Endothelial cell of umbilical vein (primary cell): ENCODE measurements around the gene GLI2. TPM values are rescaled to one million over a fixed set of nuclear protein-coding genes. Genes with fewer than 3 reads are reported as not detected.

ENCODE experiments used
- BruUV-seq: library from RNA; stranded (reverse); fragments of 400-500 nt; replicated peaks from 2 replicates; lab custom pipeline; 2021; lab: Mats Ljungman, UMichigan
- CTCF ChIA-PET: fragments of 300-600, 350-600 bp; sonication (Branson Sonifier 250); formaldehyde crosslinking; loops from one replicate; lab custom pipeline; 2021; ENCODE audit warnings: antibody characterized with exemption, inconsistent platforms; lab: Charles Lee
- POLR2A ChIA-PET: fragments of 300-600, 350-600 bp; sonication (Branson Sonifier 250); formaldehyde crosslinking; loops from one replicate; lab custom pipeline; 2021; ENCODE audit warnings: antibody characterized with exemption, inconsistent platforms; lab: Charles Lee
- DNase-seq: peaks from one replicate; pipeline ENCODE4 v3.0.0-alpha.2; 2011; ENCODE audit warnings: low read depth, low spot score
- FAIRE-seq: peaks from 2 replicates; lab custom pipeline; 2011; peaks lifted over from hg19 to GRCh38; lab: Jason Lieb, UNC
- H2AFZ ChIP-seq: 2 replicates; pipeline ENCODE4 v1.6.0; 2012; ENCODE audit warnings: low read depth, low read length, control low read depth, inconsistent platforms
- H3K27ac ChIP-seq: 2 replicates; pipeline ENCODE4 v1.5.1; 2011; ENCODE audit warnings: low read depth, mild to moderate bottlenecking, control low read depth, low read length, moderate library complexity; ENCODE audit not compliant: insufficient read depth
- H3K27me3 ChIP-seq, 2 experiments: 2 replicates each; pipeline versions ENCODE4 v1.6.0 to v1.6.1; 2011; ENCODE audit warnings: low read length in 2 of 2, mixed read lengths in 1 of 2; ENCODE audit not compliant: control insufficient read depth in 2 of 2, insufficient read depth in 2 of 2
- H3K36me3 ChIP-seq, 2 experiments: 2 replicates in 1 of 2; 3 replicates in 1 of 2; pipeline ENCODE4 v1.5.1; 2011; ENCODE audit warnings: low read length in 2 of 2, mild to moderate bottlenecking in 1 of 2, moderate library complexity in 1 of 2; ENCODE audit not compliant: control insufficient read depth in 2 of 2, insufficient read depth in 2 of 2; ENCODE audit errors: extremely low read depth in 1 of 2
- H3K4me1 ChIP-seq: 3 replicates; pipeline ENCODE4 v1.5.1; 2011; ENCODE audit warnings: mild to moderate bottlenecking, low read length; ENCODE audit not compliant: control insufficient read depth, insufficient read depth; ENCODE audit errors: extremely low read depth
- H3K4me2 ChIP-seq: 2 replicates; pipeline ENCODE4 v1.6.1; 2011; ENCODE audit warnings: low read length, control low read depth, mixed read lengths; ENCODE audit not compliant: insufficient read depth
- H3K4me3 ChIP-seq, 3 experiments: fragments of 200-600 bp in 1 of 3; sonication (generic), shearing (Covaris generic) in 1 of 3; replicated peaks in 1 of 3; 2 replicates each; pipeline ENCODE4 v1.5.1; 2011 to 2016; ENCODE audit warnings: control low read depth in 3 of 3, low read length in 3 of 3, mild to moderate bottlenecking in 2 of 3, inconsistent platforms in 1 of 3, low read depth in 1 of 3, moderate library complexity in 1 of 3; ENCODE audit not compliant: insufficient read depth in 1 of 3
- H3K79me2 ChIP-seq: 2 replicates; pipeline ENCODE4 v1.6.0; 2012; ENCODE audit warnings: low read length, inconsistent platforms; ENCODE audit not compliant: control insufficient read depth, insufficient read depth
- H3K9ac ChIP-seq: replicated peaks from 2 replicates; pipeline ENCODE3; 2011; ENCODE audit warnings: low read length, control low read depth; ENCODE audit not compliant: insufficient read depth; ENCODE audit errors: extremely low read depth
- H3K9me1 ChIP-seq: replicated peaks from 3 replicates; pipeline ENCODE4 v1.6.0; 2011; ENCODE audit warnings: mild to moderate bottlenecking, low read length; ENCODE audit not compliant: control insufficient read depth, insufficient read depth; ENCODE audit errors: extremely low read depth
- H3K9me3 ChIP-seq: replicated peaks from 2 replicates; pipeline ENCODE4 v1.5.1; 2012; ENCODE audit warnings: low read length, inconsistent platforms; ENCODE audit not compliant: control insufficient read depth, insufficient read depth
- H4K20me1 ChIP-seq: replicated peaks from 2 replicates; pipeline ENCODE3; 2011; ENCODE audit warnings: mild to moderate bottlenecking, low read length; ENCODE audit not compliant: control insufficient read depth, insufficient read depth; ENCODE audit errors: extremely low read depth
- EZH2 ChIP-seq: IDR thresholded peaks from 2 replicates; pipeline ENCODE4 v1.6.1; 2012; ENCODE audit warnings: borderline replicate concordance, low read depth, mild to moderate bottlenecking, moderate library complexity, low read length, inconsistent platforms; ENCODE audit not compliant: severe bottlenecking
- FOS ChIP-seq: IDR thresholded peaks from 2 replicates; pipeline ENCODE4 v1.6.1; 2011; ENCODE audit warnings: mild to moderate bottlenecking, low read length, moderate library complexity, borderline replicate concordance; ENCODE audit not compliant: insufficient read depth
- GATA2 ChIP-seq: IDR thresholded peaks from 2 replicates; pipeline ENCODE4 v1.7.0; 2011; ENCODE audit warnings: low read depth, mild to moderate bottlenecking, moderate library complexity, mixed read lengths, low read length; ENCODE audit not compliant: insufficient read length, insufficient read depth
- JUN ChIP-seq: IDR thresholded peaks from 2 replicates; pipeline ENCODE4 v1.6.1; 2011; ENCODE audit warnings: borderline replicate concordance, low read depth; ENCODE audit not compliant: insufficient read length, insufficient read depth
- MYC ChIP-seq: IDR thresholded peaks from one replicate; pipeline ENCODE4 v1.6.1; 2011; ENCODE audit warnings: mild to moderate bottlenecking, low read depth, low read length
- POLR2A ChIP-seq: IDR thresholded peaks from 2 replicates; pipeline ENCODE4 v1.6.1; 2012; ENCODE audit warnings: low read depth, mild to moderate bottlenecking, control low read depth, low read length
- POLR2AphosphoS5 ChIP-seq: IDR thresholded peaks from 2 replicates; pipeline ENCODE4 v1.6.1; 2012; ENCODE audit warnings: low read depth, mild to moderate bottlenecking, control low read depth, low read length, moderate library complexity; ENCODE audit not compliant: insufficient read depth
- dilution Hi-C: fragments of 300-500 bp; cut with MboI; formaldehyde crosslinking; loops from one replicate; pipeline ENCODE4 v1.15.0; 2019; ENCODE audit warnings: low sequenced_read_pairs; ENCODE audit not compliant: extremely low pct_ligation_motif_present
- intact Hi-C: fragments of 100-400 bp; cut with micrococcal nuclease; formaldehyde crosslinking; loops from one replicate; pipeline ENCODE4 v1.10.0; 2022
- polyA plus RNA-seq, 4 experiments: library from polyadenylated mRNA; depleted of rRNA in 3 of 4; stranded (reverse) in 3 of 4; unstranded in 1 of 4; fragments of >200 nt; gene quantifications; 2 replicates each; pipeline versions ENCODE4 v1.2.1 to v1.2.3, GENCODE V29; 2011 to 2012; ENCODE audit warnings: missing spikeins in 1 of 4
- total RNA-seq: library from RNA; stranded (reverse); gene quantifications from 2 replicates; pipeline ENCODE4 v1.2.3, GENCODE V29; 2021
- TF ChIP-seq, protein P1 (sequence below): IDR thresholded peaks from 2 replicates; pipeline ENCODE4 v1.6.1; 2011; ENCODE audit not compliant: insufficient read depth, insufficient read length
- TF ChIP-seq, protein P2 (sequence below), 2 donors: IDR thresholded peaks; 1 replicate in 1 of 2; 2 replicates in 1 of 2; pipeline ENCODE4 v1.5.1; 2011; ENCODE audit warnings: low read length in 2 of 2, mild to moderate bottlenecking in 2 of 2, moderate library complexity in 2 of 2, control low read depth in 1 of 2, inconsistent platforms in 1 of 2, low read depth in 1 of 2; ENCODE audit not compliant: insufficient read depth in 1 of 2; ENCODE audit errors: extremely low read depth in 1 of 2

GLI2 gene
- total and polyA plus RNA-seq, 2 donors (not counting 3 experiments of a cell fraction or from before 2014, with no cell fraction given): 0.13 TPM; not detected in 1

DNA sequence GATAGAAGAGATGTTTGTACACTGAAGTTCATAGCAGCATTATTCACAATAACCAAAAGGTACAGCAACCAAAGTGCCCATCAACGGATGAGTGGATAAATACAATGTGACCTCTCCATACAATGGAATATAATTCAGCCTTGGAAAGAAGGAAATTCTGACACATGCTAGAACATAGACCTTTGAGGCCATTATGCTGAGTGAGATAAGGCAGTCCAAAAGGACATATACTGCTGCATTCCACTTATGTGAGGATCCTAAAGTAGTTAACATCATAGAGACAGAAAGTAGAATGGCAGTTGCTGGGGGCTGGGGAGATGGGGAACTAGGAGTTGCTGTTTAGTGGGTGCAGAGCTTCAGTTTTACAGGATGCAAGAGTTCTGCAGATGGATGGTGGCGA lies 38.2 kb upstream of the GLI2 start:
- CTCF ChIA-PET: interaction anchor here (2.6 to 9.2 kb wide), 3 partner anchors 14 to 383 kb away, joined by 12 to 251 read pairs (median 115); no protein-coding TSS in a partner anchor
- no TSS peak for BruUV-seq

More for the DNA sequence above, 38.2 kb upstream of the GLI2 start:
- Histone ChIP-seq H3K4me3 (no peak overlapping the region), H2AFZ (no peak overlapping the region), H3K4me1 (peaks cover 5% of the 10 kb centered on the region), H3K9me1 (no peaks in the 10 kb centered on the region), H3K27me3 (peaks cover 20 to 24% of the 10 kb centered on the region in 2 experiments), H3K27ac (no peak overlapping the region), H3K9me3 (no peaks in the 10 kb centered on the region), H3K36me3 (no peaks in the 10 kb centered on the region), H3K9ac (no peak overlapping the region), H3K79me2 (no peaks in the 10 kb centered on the region), H4K20me1 (no peaks in the 10 kb centered on the region), H3K4me2 (no peak overlapping the region)
- no peak for DNase-seq
- POLR2A ChIA-PET: no interaction called here
- intact Hi-C loops (loop anchor here (5.0 to 10.0 kb wide), 3 partner anchors 70 to 217 kb away; no protein-coding TSS in a partner anchor), dilution Hi-C loops (no loop called here)
- TF ChIP-seq EZH2 (no peak), POLR2AphosphoS5 (no peak), POLR2A (no peak), FOS (no peak), GATA2 (no peak), JUN (no peak), MYC (no peak)
- TF ChIP-seq, protein P1, sequence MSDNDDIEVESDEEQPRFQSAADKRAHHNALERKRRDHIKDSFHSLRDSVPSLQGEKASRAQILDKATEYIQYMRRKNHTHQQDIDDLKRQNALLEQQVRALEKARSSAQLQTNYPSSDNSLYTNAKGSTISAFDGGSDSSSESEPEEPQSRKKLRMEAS: no peak
- TF ChIP-seq, protein P2, sequence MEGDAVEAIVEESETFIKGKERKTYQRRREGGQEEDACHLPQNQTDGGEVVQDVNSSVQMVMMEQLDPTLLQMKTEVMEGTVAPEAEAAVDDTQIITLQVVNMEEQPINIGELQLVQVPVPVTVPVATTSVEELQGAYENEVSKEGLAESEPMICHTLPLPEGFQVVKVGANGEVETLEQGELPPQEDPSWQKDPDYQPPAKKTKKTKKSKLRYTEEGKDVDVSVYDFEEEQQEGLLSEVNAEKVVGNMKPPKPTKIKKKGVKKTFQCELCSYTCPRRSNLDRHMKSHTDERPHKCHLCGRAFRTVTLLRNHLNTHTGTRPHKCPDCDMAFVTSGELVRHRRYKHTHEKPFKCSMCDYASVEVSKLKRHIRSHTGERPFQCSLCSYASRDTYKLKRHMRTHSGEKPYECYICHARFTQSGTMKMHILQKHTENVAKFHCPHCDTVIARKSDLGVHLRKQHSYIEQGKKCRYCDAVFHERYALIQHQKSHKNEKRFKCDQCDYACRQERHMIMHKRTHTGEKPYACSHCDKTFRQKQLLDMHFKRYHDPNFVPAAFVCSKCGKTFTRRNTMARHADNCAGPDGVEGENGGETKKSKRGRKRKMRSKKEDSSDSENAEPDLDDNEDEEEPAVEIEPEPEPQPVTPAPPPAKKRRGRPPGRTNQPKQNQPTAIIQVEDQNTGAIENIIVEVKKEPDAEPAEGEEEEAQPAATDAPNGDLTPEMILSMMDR (IDR thresholded peaks at IDR 0.05; ENCODE audit: extremely low read depth in 1 of 2, insufficient read depth in 1 of 2, low read depth in 1 of 2, low read length in 2 of 2): no peak
- FAIRE-seq: no peak
